DLD1 (cell line): ENCODE measurements around the gene ADD3.

Experiments
- in situ Hi-C: cut with HindIII; loops from 2 replicates; pipeline ENCODE4 v1.10.0; 2017; ENCODE audit warnings: low sequenced_read_pairs

ADD3 gene

GRCh38 chr10:110170142-110170971 is 162.6 kb downstream of the ADD3 start:
- in situ Hi-C loops: no loop called here

GRCh38 chr10:110171032-110171431 is 163.2 kb downstream of the ADD3 start:
- in situ Hi-C loops: no loop called here

GRCh38 chr10:110172155-110172554 is 164.4 kb downstream of the ADD3 start:
- in situ Hi-C loops: no loop called here

- in situ Hi-C loops: no loop called here
Measured at GRCh38 chr10:110174201-110174600, 166.4 kb downstream of the ADD3 start.

- in situ Hi-C loops: no loop called here
Measured at GRCh38 chr10:110174816-110175215, 167.0 kb downstream of the ADD3 start.

GRCh38 chr10:110175406-110175805 is 167.6 kb downstream of the ADD3 start:
- in situ Hi-C loops: no loop called here

- in situ Hi-C loops: no loop called here
Measured at GRCh38 chr10:110176141-110177030, 168.6 kb downstream of the ADD3 start.

- in situ Hi-C loops: no loop called here
Measured at GRCh38 chr10:110179220-110179619, 171.4 kb downstream of the ADD3 start.

- in situ Hi-C loops: no loop called here
Measured at GRCh38 chr10:110181451-110181850, 173.7 kb downstream of the ADD3 start.

- in situ Hi-C loops: no loop called here
Measured at GRCh38 chr10:110181911-110182310, 174.1 kb downstream of the ADD3 start.

- in situ Hi-C loops: no loop called here
Measured at GRCh38 chr10:110184398-110184797, 176.6 kb downstream of the ADD3 start.
